Brain microvascular endothelial cell (primary cell): ENCODE data around the gene TMEM98.
"Not testable (repeated sequence)": the region's sequence is repeated elsewhere in the genome, so short reads cannot be mapped to it uniquely, and the experiment has no call there.

Experiments used
- DNase-seq: peaks from one replicate; pipeline ENCODE4 v3.0.0-alpha.2; 2020
- H3K27ac ChIP-seq: fragments of 250-450 bp; sonication (Bioruptor Pico); 2 replicates; pipeline ENCODE4 v1.5.1; 2020; ENCODE audit warnings: mild to moderate bottlenecking, moderate library complexity
- H3K27me3 ChIP-seq: fragments of 250-450 bp; sonication (Bioruptor Pico); replicated peaks from 2 replicates; pipeline ENCODE4 v1.5.1; 2020; ENCODE audit warnings: mild to moderate bottlenecking
- H3K36me3 ChIP-seq: fragments of 250-450 bp; sonication (Bioruptor Pico); replicated peaks from 2 replicates; pipeline ENCODE4 v1.5.1; 2020; ENCODE audit warnings: mild to moderate bottlenecking
- H3K4me3 ChIP-seq: 2 replicates; pipeline ENCODE4 v1.5.1; 2011; ENCODE audit warnings: low read depth, mild to moderate bottlenecking, control low read depth, low read length, moderate library complexity
- in situ Hi-C: cut with HindIII; loops from 2 replicates; pipeline ENCODE4 v1.10.0; 2017; ENCODE audit warnings: low sequenced_read_pairs, low pct_ligation_motif_present
- TF ChIP-seq, protein P1 (sequence below): IDR thresholded peaks from 2 replicates; pipeline ENCODE4 v1.5.1; 2011; ENCODE audit warnings: low read depth, mild to moderate bottlenecking, moderate library complexity, low read length, control low read depth, inconsistent platforms; ENCODE audit errors: missing control alignments

Gene TMEM98

DNA sequence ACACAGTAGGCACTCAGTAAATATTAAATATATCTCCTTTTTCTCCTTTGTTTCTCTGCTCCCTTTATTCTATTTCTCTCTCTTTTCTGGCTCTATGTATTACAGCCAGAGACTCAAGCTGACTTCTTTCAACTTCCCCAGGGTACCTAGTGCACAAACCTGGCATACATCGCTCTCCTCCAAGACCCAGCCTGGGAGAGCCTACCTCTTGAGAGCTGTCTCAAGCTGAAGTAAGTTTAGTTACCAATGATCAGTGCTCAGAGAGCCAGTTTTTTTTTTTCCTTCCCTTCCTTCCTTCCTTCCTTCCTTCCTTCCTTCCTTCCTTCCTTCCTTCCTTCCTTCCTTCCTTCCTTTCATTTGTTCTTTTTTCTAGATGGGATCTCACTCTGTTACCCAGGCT, 19.8 kb downstream of the TMEM98 start:
- DNase-seq, result no peak
- Histone ChIP-seq H3K4me3 (no peak overlapping the region), H3K27ac (no peak overlapping the region), H3K36me3 (no peaks in the 10 kb centered on the region), H3K27me3 (no peaks in the 10 kb centered on the region)
- in situ Hi-C loops, result no loop called here
- TF ChIP-seq, protein P1, sequence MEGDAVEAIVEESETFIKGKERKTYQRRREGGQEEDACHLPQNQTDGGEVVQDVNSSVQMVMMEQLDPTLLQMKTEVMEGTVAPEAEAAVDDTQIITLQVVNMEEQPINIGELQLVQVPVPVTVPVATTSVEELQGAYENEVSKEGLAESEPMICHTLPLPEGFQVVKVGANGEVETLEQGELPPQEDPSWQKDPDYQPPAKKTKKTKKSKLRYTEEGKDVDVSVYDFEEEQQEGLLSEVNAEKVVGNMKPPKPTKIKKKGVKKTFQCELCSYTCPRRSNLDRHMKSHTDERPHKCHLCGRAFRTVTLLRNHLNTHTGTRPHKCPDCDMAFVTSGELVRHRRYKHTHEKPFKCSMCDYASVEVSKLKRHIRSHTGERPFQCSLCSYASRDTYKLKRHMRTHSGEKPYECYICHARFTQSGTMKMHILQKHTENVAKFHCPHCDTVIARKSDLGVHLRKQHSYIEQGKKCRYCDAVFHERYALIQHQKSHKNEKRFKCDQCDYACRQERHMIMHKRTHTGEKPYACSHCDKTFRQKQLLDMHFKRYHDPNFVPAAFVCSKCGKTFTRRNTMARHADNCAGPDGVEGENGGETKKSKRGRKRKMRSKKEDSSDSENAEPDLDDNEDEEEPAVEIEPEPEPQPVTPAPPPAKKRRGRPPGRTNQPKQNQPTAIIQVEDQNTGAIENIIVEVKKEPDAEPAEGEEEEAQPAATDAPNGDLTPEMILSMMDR, result no peak

DNA sequence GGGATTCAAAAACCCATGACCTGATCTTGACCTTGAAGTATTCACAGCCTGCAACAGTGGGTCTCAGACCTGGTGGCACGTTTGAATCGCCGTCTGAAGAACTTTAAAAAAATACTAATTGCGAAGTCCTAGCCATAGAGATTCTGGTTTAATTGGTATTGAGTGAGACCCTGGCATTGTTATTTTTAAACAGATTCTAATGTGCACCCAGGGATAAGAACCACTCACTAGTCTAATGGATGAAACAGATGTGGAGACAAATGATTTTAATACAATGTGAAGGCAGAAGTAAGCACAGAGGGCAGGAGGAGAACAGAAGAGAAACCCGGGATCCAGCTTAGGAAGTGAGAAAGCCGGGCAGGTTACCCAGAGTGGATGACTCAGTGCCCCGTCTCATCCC, 21.2 kb downstream of the TMEM98 start:
- no peak for DNase-seq
- H3K27ac ChIP-seq, result no peak overlapping the region
- no peak overlapping the region for H3K4me3 ChIP-seq
- in situ Hi-C loops, result no loop called here
- TF ChIP-seq, protein P1, result no peak
- H3K27me3 ChIP-seq, result no peaks in the 10 kb centered on the region
- no peaks in the 10 kb centered on the region for H3K36me3 ChIP-seq

DNA sequence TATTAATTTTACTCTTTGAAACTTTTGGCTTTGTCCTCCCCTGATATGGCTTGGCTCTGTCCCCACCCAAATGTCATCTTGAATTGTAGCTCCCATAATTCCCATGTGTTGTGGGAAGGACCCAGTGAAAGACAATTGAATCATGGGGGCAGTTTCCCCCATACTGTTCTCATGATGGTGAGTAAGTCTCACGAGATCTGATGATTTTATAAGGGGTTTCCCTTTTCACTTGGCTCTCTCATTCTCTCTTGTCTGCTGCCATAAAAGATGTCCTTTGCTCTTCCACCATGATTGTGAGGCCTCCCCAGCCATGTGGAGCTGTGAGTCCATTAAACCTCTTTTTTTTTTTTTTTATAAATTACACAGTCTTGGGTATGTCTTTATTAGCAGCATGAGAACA, 24.5 kb downstream of the TMEM98 start:
- H3K36me3 ChIP-seq, DNase-seq, H3K27ac ChIP-seq, in situ Hi-C loops, H3K4me3 ChIP-seq, H3K27me3 ChIP-seq: not testable (repeated sequence)

DNA sequence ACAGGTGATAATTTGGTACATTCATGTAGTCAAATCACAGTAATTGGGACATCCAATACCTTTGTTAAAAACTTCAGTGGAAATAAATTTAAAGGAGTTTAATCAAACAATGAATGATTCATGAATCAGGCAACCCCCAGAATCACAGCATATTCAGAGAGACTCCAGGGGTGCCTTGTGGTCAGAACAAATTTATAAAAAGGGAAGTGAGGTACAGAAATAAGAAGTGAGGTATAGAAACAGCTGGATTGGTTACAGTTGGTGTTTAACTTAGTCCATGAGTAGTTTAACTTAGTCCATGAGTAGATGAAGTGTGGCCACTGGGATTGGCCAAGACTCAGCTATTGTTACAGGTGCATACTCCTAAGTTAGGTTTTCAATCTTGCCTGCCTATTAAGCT, 25.1 kb downstream of the TMEM98 start:
- Histone ChIP-seq H3K27ac (no peak overlapping the region), H3K36me3 (no peaks in the 10 kb centered on the region), H3K27me3 (no peaks in the 10 kb centered on the region), H3K4me3 (no peak overlapping the region)
- TF ChIP-seq, protein P1, result no peak
- in situ Hi-C loops, result no loop called here
- no peak for DNase-seq

DNA sequence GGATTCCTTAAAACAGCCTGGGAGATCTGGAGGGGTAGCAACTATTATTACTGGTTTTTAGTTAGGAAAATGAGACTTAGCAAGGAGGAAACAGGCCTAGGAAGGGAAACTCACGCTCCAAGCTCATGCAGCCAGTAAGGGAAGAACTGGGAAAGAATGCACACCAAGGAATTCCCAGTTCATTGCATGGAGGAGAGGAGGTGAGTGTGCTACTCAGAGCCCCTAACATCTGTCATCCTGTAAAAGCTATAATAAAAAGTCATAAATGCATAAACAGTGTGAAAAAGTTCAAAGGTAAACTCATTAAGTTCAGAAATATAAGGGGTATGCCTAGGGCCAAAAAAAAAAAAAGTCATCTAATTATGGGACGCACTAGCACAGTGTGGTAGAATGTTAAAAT, 25.9 kb downstream of the TMEM98 start:
- H3K27ac ChIP-seq, result no peak overlapping the region

DNA sequence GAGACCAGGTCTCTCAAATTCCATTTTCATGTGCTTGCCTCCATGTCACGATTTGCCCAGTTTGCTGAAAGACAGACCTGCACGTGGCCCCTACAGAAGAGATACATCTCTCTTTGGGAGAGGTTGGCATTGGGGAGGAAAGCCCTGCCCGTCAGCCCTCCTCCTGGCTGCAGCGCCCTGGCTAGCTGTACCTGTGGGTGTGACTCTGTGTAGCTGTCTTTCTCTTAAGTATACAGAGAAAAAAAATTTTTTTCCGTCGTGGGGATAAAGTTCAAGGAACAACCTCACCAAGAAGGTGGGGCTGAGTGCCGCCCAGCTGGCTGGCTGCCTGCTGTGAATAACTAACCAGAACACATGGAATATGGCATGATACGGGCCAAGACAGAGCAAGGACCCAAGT, 26.5 kb downstream of the TMEM98 start:
- Histone ChIP-seq H3K36me3 (no peaks in the 10 kb centered on the region), H3K4me3 (no peak overlapping the region), H3K27ac (no peak overlapping the region), H3K27me3 (no peaks in the 10 kb centered on the region)
- DNase-seq, result no peak
- TF ChIP-seq, protein P1, result no peak
- in situ Hi-C loops, result no loop called here

More for the DNA sequence above, 25.9 kb downstream of the TMEM98 start:
- no peak overlapping the region for H3K4me3 ChIP-seq
- H3K27me3 ChIP-seq, result no peaks in the 10 kb centered on the region
- TF ChIP-seq, protein P1, result no peak
- in situ Hi-C loops, result no loop called here
- DNase-seq, result no peak
- no peaks in the 10 kb centered on the region for H3K36me3 ChIP-seq
